ENCODE data around the gene CSRP2. TPM values are rescaled to one million over a fixed set of nuclear protein-coding genes. Genes with fewer than 3 reads are reported as not detected.

CSRP2 gene
- total and polyA plus RNA-seq, 4 donors: 26.8 to 85.9 (median 64.0) TPM

DNA sequence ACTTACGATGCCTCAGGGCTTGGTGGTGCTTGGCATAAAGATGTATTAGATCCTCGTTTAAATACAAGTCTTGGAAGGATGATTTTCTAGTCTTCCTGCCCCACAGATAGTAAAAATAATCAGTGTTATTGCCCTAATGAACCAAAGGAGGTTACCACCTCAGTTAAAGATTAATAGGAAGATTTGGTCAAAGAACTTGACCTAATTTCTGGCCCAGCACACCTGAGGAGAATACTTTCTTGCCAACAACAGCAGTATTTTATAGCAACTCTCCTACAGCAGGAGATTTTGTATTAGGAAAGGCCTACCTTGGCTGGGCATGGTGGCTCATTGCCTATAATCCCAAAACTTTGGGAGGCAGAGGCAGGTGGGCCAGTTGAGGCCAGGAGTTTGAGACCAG lies 31.6 kb downstream of the CSRP2 start:
- no peak overlapping the region for H3K27ac ChIP-seq (ENCODE audit: low read depth, low read length)
- 100% methylated on average over 1 of the region's 2 CpGs for WGBS (ENCODE audit: insufficient coverage)
- H3K4me1 ChIP-seq (ENCODE audit: control insufficient read depth, insufficient read depth, low read length): no peaks in the 10 kb centered on the region
- no peak overlapping the region for H3K4me3 ChIP-seq (ENCODE audit: low read depth, low read length)
- no peaks in the 10 kb centered on the region for H3K27me3 ChIP-seq (ENCODE audit: control insufficient read depth, insufficient read depth, low read length)
- DNase-seq (ENCODE audit: low read depth in 4 of 6, low spot score in 6 of 6): no peak
- no peaks in the 10 kb centered on the region for H3K9me3 ChIP-seq (ENCODE audit: control insufficient read depth, insufficient read depth, low read length)
- H3K36me3 ChIP-seq (ENCODE audit: control insufficient read depth, insufficient read depth, low read length): peaks cover 10% of the 10 kb centered on the region

DNA sequence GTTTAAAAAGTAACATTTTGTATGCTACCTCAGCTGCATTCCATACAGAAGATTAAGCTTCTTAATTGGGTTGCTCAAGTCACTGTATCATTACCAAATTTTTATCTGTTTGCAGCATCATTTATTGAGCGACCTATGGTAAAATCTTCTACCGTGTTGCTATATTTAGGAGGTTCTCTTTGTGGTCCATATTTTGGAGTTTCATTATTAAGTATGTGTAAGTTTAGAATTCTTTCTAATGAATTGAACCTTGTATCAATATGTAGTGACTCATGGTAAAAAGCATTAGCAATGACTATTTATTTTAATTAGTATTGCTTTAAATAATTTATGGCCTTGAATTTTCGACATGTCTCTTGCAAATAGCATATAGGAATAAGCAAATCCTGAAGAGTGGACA lies 42.2 kb downstream of the CSRP2 start:
- no CpG with 5 or more reads among the region's 3 CpGs for WGBS (ENCODE audit: insufficient coverage)
- DNase-seq (ENCODE audit: low read depth in 4 of 6, low spot score in 6 of 6): no peak
- H3K27ac ChIP-seq (ENCODE audit: low read depth, low read length): no peak overlapping the region
- H3K4me3 ChIP-seq (ENCODE audit: low read depth, low read length): no peak overlapping the region
- no peaks in the 10 kb centered on the region for H3K27me3 ChIP-seq (ENCODE audit: control insufficient read depth, insufficient read depth, low read length)
- H3K36me3 ChIP-seq (ENCODE audit: control insufficient read depth, insufficient read depth, low read length): peaks cover 2% of the 10 kb centered on the region
- peaks cover 7% of the 10 kb centered on the region for H3K9me3 ChIP-seq (ENCODE audit: control insufficient read depth, insufficient read depth, low read length)
- H3K4me1 ChIP-seq (ENCODE audit: control insufficient read depth, insufficient read depth, low read length): no peaks in the 10 kb centered on the region

DNA sequence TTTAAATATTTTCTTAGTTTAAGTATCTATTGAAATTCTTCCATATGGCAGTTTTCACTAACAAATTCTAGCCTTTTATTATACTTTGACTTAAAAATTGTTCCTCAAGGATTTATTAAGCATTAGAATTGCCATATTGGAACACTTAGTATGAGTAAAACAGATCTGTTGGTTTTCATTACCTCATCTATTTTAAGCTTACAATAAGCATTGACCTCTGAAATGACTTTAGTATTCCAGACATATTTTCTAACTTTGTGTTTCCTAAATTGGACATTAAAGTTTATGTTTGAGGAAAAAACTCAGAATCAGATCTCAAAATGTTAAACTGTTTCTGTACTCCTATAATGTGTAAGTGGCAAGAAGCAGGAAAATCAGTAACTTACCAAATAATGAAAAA lies 48.4 kb downstream of the CSRP2 start:
- H3K27ac ChIP-seq (ENCODE audit: low read depth, low read length): no peak overlapping the region
- H3K4me3 ChIP-seq (ENCODE audit: low read depth, low read length): no peak overlapping the region
- no peak for DNase-seq (ENCODE audit: low read depth in 4 of 6, low spot score in 6 of 6)
- H3K36me3 ChIP-seq (ENCODE audit: control insufficient read depth, insufficient read depth, low read length): peaks cover 11% of the 10 kb centered on the region
- peaks cover 7% of the 10 kb centered on the region for H3K9me3 ChIP-seq (ENCODE audit: control insufficient read depth, insufficient read depth, low read length)
- H3K27me3 ChIP-seq (ENCODE audit: control insufficient read depth, insufficient read depth, low read length): no peaks in the 10 kb centered on the region
- H3K4me1 ChIP-seq (ENCODE audit: control insufficient read depth, insufficient read depth, low read length): no peaks in the 10 kb centered on the region

DNA sequence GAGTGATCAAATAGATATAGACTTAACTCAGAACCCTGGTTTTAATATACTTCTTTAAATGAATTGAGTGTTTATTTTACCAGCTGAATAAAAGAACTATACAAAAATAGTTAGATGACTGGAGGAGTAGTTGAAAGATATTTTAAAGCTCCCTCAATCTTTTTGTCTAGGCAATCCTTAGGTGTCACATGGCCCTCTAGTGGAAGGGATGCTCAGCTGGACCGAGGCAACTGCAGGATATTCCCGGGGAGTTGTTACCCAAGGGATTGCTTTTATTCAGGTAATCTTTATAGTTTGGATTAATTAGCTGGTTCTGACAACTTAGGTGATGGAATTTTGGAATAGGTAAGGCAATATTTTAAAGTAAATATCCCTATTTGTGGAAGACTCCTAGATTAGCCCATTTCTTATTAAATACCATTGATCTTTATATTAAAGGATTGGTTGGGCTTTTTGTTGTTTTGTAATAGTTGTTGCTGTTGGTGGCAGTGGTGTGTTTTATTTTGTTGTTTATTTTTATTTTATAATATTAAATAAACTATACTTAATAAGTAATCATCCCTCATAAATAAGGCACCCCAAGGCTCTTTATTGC lies 57.8 kb downstream of the CSRP2 start:
- WGBS (ENCODE audit: insufficient coverage): 17% methylated on average over 2 of the region's 2 CpGs

GRCh38 chr12:76813972-76814371 lies 64.8 kb downstream of the CSRP2 start:
- Histone ChIP-seq H3K27ac (ENCODE audit: low read depth, low read length) (no peak overlapping the region), H3K9me3 (ENCODE audit: control insufficient read depth, insufficient read depth, low read length) (no peaks in the 10 kb centered on the region), H3K4me1 (ENCODE audit: control insufficient read depth, insufficient read depth, low read length) (no peaks in the 10 kb centered on the region), H3K4me3 (ENCODE audit: low read depth, low read length) (no peak overlapping the region), H3K27me3 (ENCODE audit: control insufficient read depth, insufficient read depth, low read length) (no peaks in the 10 kb centered on the region), H3K36me3 (ENCODE audit: control insufficient read depth, insufficient read depth, low read length) (no peaks in the 10 kb centered on the region)
- DNase-seq (ENCODE audit: low read depth in 4 of 6, low spot score in 6 of 6): no peak
- 100% methylated on average over 3 of the region's 4 CpGs for WGBS (ENCODE audit: insufficient coverage)

More for the DNA sequence above, 57.8 kb downstream of the CSRP2 start:
- H3K27me3 ChIP-seq (ENCODE audit: control insufficient read depth, insufficient read depth, low read length): no peaks in the 10 kb centered on the region
- no peaks in the 10 kb centered on the region for H3K9me3 ChIP-seq (ENCODE audit: control insufficient read depth, insufficient read depth, low read length)
- H3K36me3 ChIP-seq (ENCODE audit: control insufficient read depth, insufficient read depth, low read length): no peaks in the 10 kb centered on the region
- H3K4me3 ChIP-seq (ENCODE audit: low read depth, low read length): no peak overlapping the region
- peak in 2 of 6 donors; percentile 19 to 28 for DNase-seq (ENCODE audit: low read depth in 4 of 6, low spot score in 6 of 6)
- no peak overlapping the region for H3K27ac ChIP-seq (ENCODE audit: low read depth, low read length)
- no peaks in the 10 kb centered on the region for H3K4me1 ChIP-seq (ENCODE audit: control insufficient read depth, insufficient read depth, low read length)

DNA sequence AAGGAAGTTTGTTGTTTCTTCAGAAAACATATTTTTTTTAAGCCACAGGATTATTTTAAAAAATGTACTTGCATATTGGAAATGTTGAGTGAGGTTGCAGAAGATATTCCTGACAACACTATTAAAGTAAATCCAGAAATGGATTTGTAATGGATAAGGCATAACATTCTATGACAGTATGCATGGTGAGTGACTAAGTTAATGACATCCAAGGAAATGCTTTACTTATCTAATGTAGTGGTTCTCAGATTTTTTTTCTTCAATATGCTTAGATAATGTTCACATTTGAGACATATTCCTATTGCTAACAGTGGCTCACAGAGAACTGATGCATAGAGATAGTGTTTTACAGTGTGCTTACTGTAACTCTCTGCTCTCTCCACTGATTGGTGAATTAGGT lies 65.6 kb downstream of the CSRP2 start:
- Histone ChIP-seq H3K4me3 (ENCODE audit: low read depth, low read length) (no peak overlapping the region), H3K27me3 (ENCODE audit: control insufficient read depth, insufficient read depth, low read length) (no peaks in the 10 kb centered on the region), H3K27ac (ENCODE audit: low read depth, low read length) (no peak overlapping the region), H3K4me1 (ENCODE audit: control insufficient read depth, insufficient read depth, low read length) (no peaks in the 10 kb centered on the region), H3K36me3 (ENCODE audit: control insufficient read depth, insufficient read depth, low read length) (no peaks in the 10 kb centered on the region), H3K9me3 (ENCODE audit: control insufficient read depth, insufficient read depth, low read length) (no peaks in the 10 kb centered on the region)
- no peak for DNase-seq (ENCODE audit: low read depth in 4 of 6, low spot score in 6 of 6)

DNA sequence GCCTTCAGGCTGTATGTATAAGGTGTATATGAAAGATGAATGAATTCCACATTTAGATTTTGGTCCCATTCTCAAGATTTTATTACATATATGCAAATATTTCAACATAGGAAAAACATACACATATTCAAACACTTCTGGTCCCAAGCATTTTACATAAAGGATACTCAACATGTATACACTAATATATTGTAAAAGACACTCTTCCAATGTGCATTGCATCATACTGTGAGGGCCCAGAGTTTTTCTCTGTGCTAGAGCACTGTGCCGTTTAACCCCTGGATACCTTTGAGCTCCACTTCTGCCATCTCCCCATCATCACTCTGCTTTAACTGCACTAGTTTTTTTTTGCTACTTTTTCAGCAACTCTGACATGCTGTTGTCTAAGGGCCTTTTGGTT lies 66.8 kb downstream of the CSRP2 start:
- no peaks in the 10 kb centered on the region for H3K27me3 ChIP-seq (ENCODE audit: control insufficient read depth, insufficient read depth, low read length)
- DNase-seq (ENCODE audit: low read depth in 4 of 6, low spot score in 6 of 6): no peak
- H3K27ac ChIP-seq (ENCODE audit: low read depth, low read length): no peak overlapping the region
- H3K9me3 ChIP-seq (ENCODE audit: control insufficient read depth, insufficient read depth, low read length): no peaks in the 10 kb centered on the region
- H3K36me3 ChIP-seq (ENCODE audit: control insufficient read depth, insufficient read depth, low read length): no peaks in the 10 kb centered on the region
- no peaks in the 10 kb centered on the region for H3K4me1 ChIP-seq (ENCODE audit: control insufficient read depth, insufficient read depth, low read length)
- 17% methylated on average over 1 of the region's 1 CpG for WGBS (ENCODE audit: insufficient coverage)
- no peak overlapping the region for H3K4me3 ChIP-seq (ENCODE audit: low read depth, low read length)

DNA sequence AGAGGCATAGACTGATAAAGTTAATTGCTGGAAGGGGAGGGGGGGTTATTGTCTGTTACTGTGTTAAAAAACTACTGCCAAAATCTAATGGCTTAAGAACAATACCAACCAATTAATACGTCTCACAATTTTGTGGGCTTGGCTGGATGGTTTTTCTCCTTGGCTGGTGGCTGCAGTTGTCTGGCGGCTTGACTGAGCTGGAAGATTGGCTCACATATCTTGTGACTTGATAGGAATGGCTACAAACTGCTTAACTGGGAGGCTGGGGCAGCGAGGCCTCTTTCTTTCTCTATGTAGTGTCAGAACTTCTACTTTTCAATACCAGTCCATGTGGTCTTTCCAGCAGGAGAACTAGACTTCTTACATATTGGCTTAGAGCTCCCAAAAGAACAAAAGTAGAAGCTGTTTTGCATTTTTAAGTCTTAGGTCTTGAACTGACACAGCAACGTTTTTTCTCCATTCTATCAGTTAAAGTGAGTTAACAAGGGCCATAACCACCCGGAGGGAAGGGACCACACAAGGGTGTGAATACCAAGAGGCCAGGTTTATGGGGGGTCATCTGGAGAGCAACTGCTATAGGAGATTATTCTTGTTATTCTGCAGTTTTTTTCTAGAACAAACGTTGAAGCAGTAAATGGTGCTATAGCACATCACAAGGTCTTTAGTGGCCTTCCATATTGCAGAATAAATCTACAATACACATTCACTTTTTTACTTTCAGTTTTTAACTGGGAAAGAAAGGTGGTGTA lies 68.0 kb downstream of the CSRP2 start:
- Histone ChIP-seq H3K27ac (ENCODE audit: low read depth, low read length) (no peak overlapping the region), H3K9me3 (ENCODE audit: control insufficient read depth, insufficient read depth, low read length) (no peaks in the 10 kb centered on the region), H3K27me3 (ENCODE audit: control insufficient read depth, insufficient read depth, low read length) (no peaks in the 10 kb centered on the region), H3K4me1 (ENCODE audit: control insufficient read depth, insufficient read depth, low read length) (no peaks in the 10 kb centered on the region), H3K4me3 (ENCODE audit: low read depth, low read length) (no peak overlapping the region), H3K36me3 (ENCODE audit: control insufficient read depth, insufficient read depth, low read length) (peaks cover 9% of the 10 kb centered on the region)
- DNase-seq (ENCODE audit: low read depth in 4 of 6, low spot score in 6 of 6): peak in 2 of 6 donors; percentile 2 to 78
- 63% methylated on average over 1 of the region's 6 CpGs for WGBS (ENCODE audit: insufficient coverage)

All from spinal cord (tissue), 10 donors.